Gastroesophageal sphincter (tissue), 4 donors: ENCODE measurements around the gene KLHL41. TPM values are rescaled to one million over a fixed set of nuclear protein-coding genes. Genes with fewer than 3 reads are reported as not detected.

Experiments used
- ATAC-seq: fragments of 150-250 bp; one replicate; pipeline ENCODE4 v1.9.1; 2016; ENCODE audit warnings: mild to moderate bottlenecking, moderate library complexity
- H3K27ac ChIP-seq, 4 donors: fragments of 200-600 bp; sonication (generic) in 3 of 4; 1 replicate in 3 of 4; 2 replicates in 1 of 4; pipeline ENCODE4 v1.5.1; 2016 to 2019
- H3K27me3 ChIP-seq: fragments of 200-600 bp; sonication (generic); one replicate; pipeline ENCODE4 v1.5.1; 2019
- H3K36me3 ChIP-seq, 2 donors: fragments of 200-600 bp; sonication (generic); one replicate each; pipeline ENCODE4 v1.5.1; 2019; ENCODE audit warnings: control low read depth in 1 of 2
- H3K4me1 ChIP-seq, 3 donors: fragments of 200-600 bp; sonication (generic); 1 replicate in 2 of 3; 2 replicates in 1 of 3; pipeline ENCODE4 v1.5.1; 2016 to 2019; ENCODE audit warnings: control low read depth in 2 of 3
- H3K4me3 ChIP-seq, 2 donors: fragments of 200-600 bp; sonication (generic); one replicate each; pipeline ENCODE4 v1.5.1; 2019; ENCODE audit warnings: mild to moderate bottlenecking in 1 of 2, moderate library complexity in 1 of 2
- H3K9me3 ChIP-seq, 3 donors: fragments of 200-600 bp; sonication (generic); one replicate each; pipeline ENCODE4 v1.5.1; 2017 to 2019; ENCODE audit warnings: control low read depth in 2 of 3
- CTCF ChIP-seq, 4 experiments: fragments of 200-600 bp in 2 of 4; fragments of 450-650 bp in 2 of 4; sonication (generic) in 1 of 4; IDR thresholded peaks; one replicate each; pipeline ENCODE4 v1.5.1; 2017 to 2019; ENCODE audit warnings: antibody characterized with exemption in 4 of 4, mild to moderate bottlenecking in 2 of 4, moderate library complexity in 2 of 4
- EP300 ChIP-seq: sonication (generic); formaldehyde crosslinking; IDR thresholded peaks from one replicate; pipeline ENCODE4 v1.6.1; 2017; ENCODE audit warnings: antibody characterized with exemption, mild to moderate bottlenecking
- POLR2A ChIP-seq, 2 donors: fragments of 450-650 bp; IDR thresholded peaks; one replicate each; pipeline ENCODE4 v1.6.1; 2017; ENCODE audit warnings: antibody characterized with exemption in 2 of 2, mild to moderate bottlenecking in 2 of 2, moderate library complexity in 1 of 2
- POLR2AphosphoS5 ChIP-seq: sonication (generic); formaldehyde crosslinking; IDR thresholded peaks from one replicate; pipeline ENCODE4 v1.6.1; 2017; ENCODE audit warnings: antibody characterized with exemption
- WGBS, 2 donors: methylation state at CpG; one replicate each; pipeline ENCODE4 v1.1.5; 2018; ENCODE audit warnings: low coverage in 1 of 2; 5-methylcytosine and 5-hydroxymethylcytosine counted together
- total RNA-seq, 4 donors: library from RNA; depleted of rRNA; stranded (reverse); fragments of >200 nt; gene quantifications; one replicate each; pipeline ENCODE4 v1.1.0, GENCODE V29; 2016

KLHL41 gene
- total RNA-seq, 4 donors from 2014 or later: 0.69 to 16.2 (median 7.8) TPM

- H3K4me3 ChIP-seq: no peak overlapping the region
- no peaks in the 10 kb centered on the region for H3K27me3 ChIP-seq
- no peaks in the 10 kb centered on the region for H3K9me3 ChIP-seq
- TF ChIP-seq CTCF (IDR thresholded peaks at IDR 0.05) (no peak), EP300 (no peak)
- no peak for ATAC-seq
- H3K4me1 ChIP-seq: peaks cover 0 to 4% (median 0%) of the 10 kb centered on the region in 3 donors
- no peak overlapping the region for H3K27ac ChIP-seq
- H3K36me3 ChIP-seq: peaks cover 0 to 77% of the 10 kb centered on the region in 2 donors
- 89 to 100% methylated on average over 1 of the region's 1 CpG for WGBS, 2 donors
Measured at GRCh38 chr2:169485650-169486138, 23.8 kb upstream of the KLHL41 start.

- TF ChIP-seq POLR2AphosphoS5 (no peak), CTCF (IDR thresholded peaks at IDR 0.05) (no peak), EP300 (no peak), POLR2A (IDR thresholded peaks at IDR 0.05) (no peak)
- H3K4me3 ChIP-seq: no peak overlapping the region
- peaks cover 0 to under 1% (median 0%) of the 10 kb centered on the region in 3 donors for H3K4me1 ChIP-seq
- no peak overlapping the region for H3K27ac ChIP-seq
- peaks cover 0 to 84% of the 10 kb centered on the region in 2 donors for H3K36me3 ChIP-seq
- H3K27me3 ChIP-seq: no peaks in the 10 kb centered on the region
- H3K9me3 ChIP-seq: no peaks in the 10 kb centered on the region
- no peak for ATAC-seq
Measured at GRCh38 chr2:169486487-169486886, 23.0 kb upstream of the KLHL41 start.

GRCh38 chr2:169490834-169491233 is 18.7 kb upstream of the KLHL41 start:
- peaks cover 0 to 80% of the 10 kb centered on the region in 2 donors for H3K36me3 ChIP-seq
- H3K27ac ChIP-seq: no peak overlapping the region
- no peaks in the 10 kb centered on the region for H3K4me1 ChIP-seq
- H3K9me3 ChIP-seq: no peaks in the 10 kb centered on the region
- H3K4me3 ChIP-seq: no peak overlapping the region
- no peak for ATAC-seq
- TF ChIP-seq POLR2AphosphoS5: no peak
- TF ChIP-seq EP300: no peak
- TF ChIP-seq POLR2A (IDR thresholded peaks at IDR 0.05): no peak
- no peak for TF ChIP-seq CTCF (IDR thresholded peaks at IDR 0.05)
- H3K27me3 ChIP-seq: no peaks in the 10 kb centered on the region

GRCh38 chr2:169491378-169491777 is 18.1 kb upstream of the KLHL41 start:
- H3K27me3 ChIP-seq: no peaks in the 10 kb centered on the region
- H3K9me3 ChIP-seq: no peaks in the 10 kb centered on the region
- H3K27ac ChIP-seq: no peak overlapping the region
- H3K36me3 ChIP-seq: peaks cover 0 to 78% of the 10 kb centered on the region in 2 donors
- ATAC-seq: no peak
- no peak for TF ChIP-seq EP300
- no peak for TF ChIP-seq POLR2A (IDR thresholded peaks at IDR 0.05)
- no peak for TF ChIP-seq CTCF (IDR thresholded peaks at IDR 0.05)
- no peak for TF ChIP-seq POLR2AphosphoS5
- no peak overlapping the region for H3K4me3 ChIP-seq
- H3K4me1 ChIP-seq: no peaks in the 10 kb centered on the region

GRCh38 chr2:169493360-169493759 is 16.1 kb upstream of the KLHL41 start:
- no peak for ATAC-seq
- TF ChIP-seq CTCF (IDR thresholded peaks at IDR 0.05): no peak
- no peak for TF ChIP-seq EP300
- no peak for TF ChIP-seq POLR2A (IDR thresholded peaks at IDR 0.05)
- TF ChIP-seq POLR2AphosphoS5: no peak
- 96 to 100% methylated on average over 2 of the region's 2 CpGs for WGBS, 2 donors
- Histone ChIP-seq H3K27me3 (no peaks in the 10 kb centered on the region), H3K9me3 (no peaks in the 10 kb centered on the region), H3K4me1 (no peaks in the 10 kb centered on the region), H3K4me3 (no peak overlapping the region), H3K27ac (no peak overlapping the region), H3K36me3 (peaks cover 0 to 69% of the 10 kb centered on the region in 2 donors)
